Ishikawa (cell line): ENCODE results near the gene GART.

Source experiments
- CEBPB ChIP-seq: IDR thresholded peaks from 2 replicates; pipeline ENCODE4 v1.6.1; 2012
- CREB1 ChIP-seq: IDR thresholded peaks from 2 replicates; pipeline ENCODE4 v1.6.1; 2012; ENCODE audit warnings: low read depth
- EGR1 ChIP-seq: IDR thresholded peaks from 2 replicates; pipeline ENCODE4 v1.6.1; 2012
- EP300 ChIP-seq: IDR thresholded peaks from 2 replicates; pipeline ENCODE4 v1.6.1; 2012; ENCODE audit warnings: borderline replicate concordance
- FOXM1 ChIP-seq: IDR thresholded peaks from 2 replicates; pipeline ENCODE4 v1.6.1; 2012; ENCODE audit warnings: low read depth, borderline replicate concordance
- NFIC ChIP-seq: IDR thresholded peaks from 2 replicates; pipeline ENCODE4 v1.6.1; 2012
- RAD21 ChIP-seq: IDR thresholded peaks from 2 replicates; pipeline ENCODE4 v1.6.1; 2012; ENCODE audit warnings: low read depth
- REST ChIP-seq: IDR thresholded peaks from 2 replicates; pipeline ENCODE4 v1.6.1; 2012; ENCODE audit warnings: low read depth, mild to moderate bottlenecking
- TAF1 ChIP-seq: IDR thresholded peaks from 2 replicates; pipeline ENCODE4 v1.6.1; 2012; ENCODE audit warnings: low read depth, mild to moderate bottlenecking
- TCF12 ChIP-seq: IDR thresholded peaks from 2 replicates; pipeline ENCODE4 v1.6.1; 2012; ENCODE audit warnings: low read depth
- TEAD4 ChIP-seq: IDR thresholded peaks from 2 replicates; pipeline ENCODE4 v1.6.1; 2012
- YY1 ChIP-seq: IDR thresholded peaks from 2 replicates; pipeline ENCODE4 v1.6.1; 2012; ENCODE audit warnings: low read depth
- ZBTB7A ChIP-seq: IDR thresholded peaks from 2 replicates; pipeline ENCODE4 v1.6.1; 2012; ENCODE audit warnings: low read depth
- TF ChIP-seq, protein P1 (sequence below): IDR thresholded peaks from 2 replicates; pipeline ENCODE4 v1.6.1; 2012
- TF ChIP-seq, protein P2 (sequence below): IDR thresholded peaks from 2 replicates; pipeline ENCODE4 v1.6.1; 2012

Gene GART

DNA sequence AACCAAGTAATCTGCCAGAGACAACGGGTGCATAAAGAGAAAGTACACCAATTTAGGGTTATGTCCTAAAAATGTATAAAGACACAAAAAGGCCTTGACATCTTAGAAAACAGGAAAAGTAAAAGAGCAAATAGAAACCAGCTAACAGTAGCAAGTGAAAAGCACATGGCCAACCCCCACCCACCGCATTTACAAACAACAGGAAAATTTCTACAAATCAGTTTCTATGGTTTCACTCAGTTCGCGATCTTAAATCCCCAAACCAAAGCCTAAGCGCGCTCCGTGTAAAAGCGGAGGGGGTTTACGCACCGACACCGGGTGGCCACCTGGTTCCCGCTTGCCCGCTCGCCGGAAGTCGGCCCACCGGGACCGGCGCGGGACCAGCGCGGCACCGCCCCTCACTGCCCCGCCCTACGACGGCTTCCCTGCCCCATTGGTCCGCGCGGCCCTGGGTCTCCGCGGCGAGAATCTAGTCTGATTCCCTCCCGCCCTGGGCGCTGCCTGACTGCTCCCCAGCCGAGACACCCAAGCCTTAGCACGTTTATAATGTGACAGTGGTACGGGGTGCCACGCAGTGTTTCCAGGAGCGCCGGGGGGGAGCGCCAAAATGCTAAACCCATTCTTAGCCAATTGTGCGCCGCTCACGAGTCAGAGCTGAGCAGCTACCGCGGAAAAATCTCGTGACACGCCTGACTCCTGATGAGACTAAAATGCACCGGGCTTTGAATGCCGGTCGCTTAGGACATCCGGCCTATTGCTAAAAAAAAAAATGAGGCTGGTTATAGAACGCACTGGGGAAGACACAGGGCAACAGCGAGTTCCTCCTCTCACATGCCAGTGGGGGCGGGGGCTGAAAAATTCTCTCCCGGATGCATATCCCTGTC, at the start of gene GART:
Gene GART (minus strand): TSS at position 362 of the 884 bp plus-strand sequence. CDS start 2,802 bp downstream, outside the sequence.
- TF ChIP-seq, protein P1, sequence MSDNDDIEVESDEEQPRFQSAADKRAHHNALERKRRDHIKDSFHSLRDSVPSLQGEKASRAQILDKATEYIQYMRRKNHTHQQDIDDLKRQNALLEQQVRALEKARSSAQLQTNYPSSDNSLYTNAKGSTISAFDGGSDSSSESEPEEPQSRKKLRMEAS = peak; percentile 91
- TF ChIP-seq ZBTB7A (0 out of 2 replicates have a peak, but pooled peaks have one; percentile 41), TCF12 (peak; percentile 59; the same call in 1 of the 2 replicates), YY1 (peak; percentile 31; the same call in 1 of the 2 replicates), RAD21 (no peak), CREB1 (no peak), TAF1 (peak; percentile 71), EP300 (0 out of 2 replicates have a peak, but pooled peaks have one; percentile 19)

DNA sequence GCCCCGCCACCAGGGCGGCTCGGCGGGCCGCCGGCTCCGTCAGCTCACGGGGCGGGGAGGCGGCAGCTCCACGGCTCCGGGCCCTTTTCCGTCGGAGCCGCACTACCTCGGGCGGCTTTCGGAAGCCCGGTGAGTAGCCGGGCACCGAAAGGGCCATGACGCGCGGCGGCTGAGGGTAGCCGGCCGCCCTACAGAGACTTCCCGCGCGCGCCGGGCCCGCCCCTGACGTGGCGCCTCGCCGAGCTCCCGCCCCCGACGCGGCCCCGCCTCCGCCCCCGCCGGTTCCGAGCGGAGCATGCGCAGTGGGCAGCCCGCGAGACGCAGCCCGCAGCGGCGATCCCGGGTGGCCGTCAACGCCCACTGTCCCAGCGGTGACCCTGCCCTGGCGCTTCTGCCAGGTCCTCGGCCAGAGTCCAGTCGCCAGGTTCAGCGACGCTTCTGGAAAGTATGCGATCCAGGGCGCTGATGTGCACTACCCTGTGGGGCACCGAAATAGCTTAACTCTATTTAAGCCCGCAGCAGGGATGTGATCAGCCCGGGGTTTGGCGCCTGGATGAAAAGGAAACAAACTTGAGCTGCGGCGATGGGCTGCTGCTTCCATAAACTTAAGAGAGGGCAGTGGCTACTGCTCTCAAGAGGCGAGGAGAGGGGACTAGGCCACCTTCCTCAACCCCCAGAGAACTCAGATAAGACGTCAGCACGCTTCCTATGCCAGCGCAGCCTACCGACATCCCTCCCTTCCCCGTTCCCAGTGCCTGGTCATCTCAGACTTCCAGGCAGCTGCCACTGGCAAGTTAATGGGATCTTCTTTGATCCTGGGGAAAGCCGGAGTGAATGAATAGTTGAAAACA, 46.8 kb upstream of the GART start, which contains the start of gene DONSON:
Gene DONSON (minus strand): TSS at position 200 of the 851 bp plus-strand sequence. CDS start 43 bp downstream, at position 157.
- TF ChIP-seq REST (no peak), TCF12 (peak; percentile 30; the same call in 1 of the 2 replicates), EGR1 (peak; percentile 73), RAD21 (no peak), NFIC (no peak), EP300 (no peak), TAF1 (peak; percentile 65; the same call in 1 of the 2 replicates), TEAD4 (no peak), YY1 (no peak), FOXM1 (no peak)
- TF ChIP-seq, protein P2, sequence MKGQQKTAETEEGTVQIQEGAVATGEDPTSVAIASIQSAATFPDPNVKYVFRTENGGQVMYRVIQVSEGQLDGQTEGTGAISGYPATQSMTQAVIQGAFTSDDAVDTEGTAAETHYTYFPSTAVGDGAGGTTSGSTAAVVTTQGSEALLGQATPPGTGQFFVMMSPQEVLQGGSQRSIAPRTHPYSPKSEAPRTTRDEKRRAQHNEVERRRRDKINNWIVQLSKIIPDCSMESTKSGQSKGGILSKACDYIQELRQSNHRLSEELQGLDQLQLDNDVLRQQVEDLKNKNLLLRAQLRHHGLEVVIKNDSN = no peak

DNA sequence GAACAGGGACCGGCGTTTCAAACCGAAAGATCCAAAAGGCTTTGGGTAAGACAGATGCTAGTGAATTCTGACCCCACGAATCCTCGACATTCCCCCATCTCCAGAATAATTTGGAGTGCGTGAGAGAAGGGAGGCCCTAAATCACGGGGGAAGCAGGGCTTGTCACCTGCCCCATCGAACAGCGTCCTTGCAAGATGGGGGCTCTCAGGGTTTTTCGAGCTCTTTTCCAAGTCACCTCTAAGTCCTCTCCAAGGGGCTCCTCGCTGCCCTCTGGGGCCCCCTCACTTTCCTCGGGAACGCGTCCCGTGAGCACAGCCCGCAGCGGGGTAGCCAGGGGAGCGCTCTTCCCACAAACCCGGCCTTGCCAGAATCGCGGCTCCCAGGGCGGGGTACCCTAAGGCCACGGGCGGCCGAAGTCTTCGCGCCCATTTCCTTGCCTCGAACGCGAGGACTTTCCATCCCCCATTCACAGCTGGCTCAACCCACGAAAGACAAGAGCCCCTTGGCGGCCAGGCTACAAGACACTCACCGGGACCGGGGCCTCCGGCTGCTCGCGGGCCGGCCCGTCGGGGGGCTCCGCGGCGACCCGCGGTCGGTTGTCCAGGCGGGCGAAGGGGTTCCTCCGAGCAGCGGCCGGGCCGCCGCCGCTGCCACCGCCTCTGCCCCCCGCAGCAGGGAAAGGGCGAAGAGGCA, 46.0 kb upstream of the GART start:
- TF ChIP-seq, protein P1 = peak; percentile 48
- TF ChIP-seq EGR1 = no peak

GRCh38 chr21:33586927-33587326, 45.0 kb upstream of the GART start:
- TF ChIP-seq EP300 = no peak
- TF ChIP-seq REST = no peak
- no peak for TF ChIP-seq YY1
- TF ChIP-seq CEBPB = no peak
- TF ChIP-seq TEAD4 = no peak

DNA sequence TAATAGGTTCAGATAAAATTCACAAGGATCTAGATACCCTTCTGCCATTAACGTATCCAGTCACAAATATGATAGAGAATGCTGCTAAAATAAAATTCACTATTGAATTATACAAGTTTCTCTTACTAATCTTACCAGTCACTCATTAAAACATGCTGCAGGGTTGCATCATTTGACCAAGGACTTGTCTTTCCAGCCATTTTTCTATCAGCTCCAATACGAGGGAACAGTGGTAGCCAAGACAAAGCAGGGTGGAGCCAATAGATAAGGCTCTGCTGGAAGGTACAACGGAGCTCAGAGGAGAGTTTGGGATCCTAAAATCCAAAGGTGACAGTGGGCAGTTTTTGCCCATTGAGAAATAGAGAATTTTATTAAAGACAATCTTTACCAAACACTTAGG, 42.5 kb upstream of the GART start:
- TF ChIP-seq RAD21 = no peak
- no peak for TF ChIP-seq YY1
- TF ChIP-seq, protein P1 = no peak
- no peak for TF ChIP-seq TAF1
- TF ChIP-seq REST = no peak
- no peak for TF ChIP-seq CREB1
- TF ChIP-seq CEBPB = no peak
- no peak for TF ChIP-seq FOXM1
- TF ChIP-seq EGR1 = no peak
- TF ChIP-seq EP300 = no peak
- no peak for TF ChIP-seq TEAD4
- no peak for TF ChIP-seq TCF12
- TF ChIP-seq, protein P2 = no peak
